GM18505 (cell line): ENCODE data around the gene GRPEL1.

Experiments used
- ATAC-seq: cut with Tn5 transposase; IDR thresholded peaks from one replicate; pipeline ENCODE4 v1.9.1; 2021; ENCODE audit not compliant: unreplicated experiment
- POLR2A ChIP-seq: IDR thresholded peaks from 4 replicates; pipeline ENCODE4 v1.6.1; 2011; ENCODE audit warnings: borderline replicate concordance; ENCODE audit not compliant: insufficient read depth, insufficient read length; ENCODE audit errors: extremely low read depth

The GRPEL1 gene

GRCh38 chr4:7021930-7022664 lies 45.8 kb downstream of the GRPEL1 start:
- no peak for TF ChIP-seq POLR2A
- no peak for ATAC-seq

GRCh38 chr4:7021355-7021754 lies 46.5 kb downstream of the GRPEL1 start:
- no peak for TF ChIP-seq POLR2A
- no peak for ATAC-seq

- no peak for TF ChIP-seq POLR2A
- ATAC-seq, result no peak
Measured at GRCh38 chr4:7020856-7021255, 47.0 kb downstream of the GRPEL1 start.

- no peak for TF ChIP-seq POLR2A
- ATAC-seq, result no peak
Measured at GRCh38 chr4:7020290-7020689, 47.6 kb downstream of the GRPEL1 start.

- no peak for TF ChIP-seq POLR2A
- no peak for ATAC-seq
Measured at GRCh38 chr4:7019367-7019766, 48.5 kb downstream of the GRPEL1 start.

- no peak for TF ChIP-seq POLR2A
- ATAC-seq, result no peak
Measured at GRCh38 chr4:7018281-7018680, 49.6 kb downstream of the GRPEL1 start.

- no peak for ATAC-seq
- TF ChIP-seq POLR2A, result no peak
Measured at GRCh38 chr4:7017446-7018048, 50.3 kb downstream of the GRPEL1 start.

GRCh38 chr4:7016512-7016911 lies 51.4 kb downstream of the GRPEL1 start:
- ATAC-seq, result no peak
- no peak for TF ChIP-seq POLR2A

GRCh38 chr4:7016086-7016485 lies 51.8 kb downstream of the GRPEL1 start:
- TF ChIP-seq POLR2A, result no peak
- ATAC-seq, result no peak

- no peak for ATAC-seq
- TF ChIP-seq POLR2A, result no peak
Measured at GRCh38 chr4:7015383-7016035, 52.4 kb downstream of the GRPEL1 start.

- no peak for ATAC-seq
- TF ChIP-seq POLR2A, result no peak
Measured at GRCh38 chr4:7014815-7015214, 53.0 kb downstream of the GRPEL1 start.

GRCh38 chr4:7013175-7013574 lies 54.7 kb downstream of the GRPEL1 start:
- TF ChIP-seq POLR2A, result no peak
- no peak for ATAC-seq

GRCh38 chr4:7009564-7009963 lies 58.3 kb downstream of the GRPEL1 start:
- no peak for ATAC-seq
- TF ChIP-seq POLR2A, result no peak
